ENCODE data around the gene B4GALNT4.
"Not testable (repeated sequence)": the region's sequence is repeated elsewhere in the genome, so short reads cannot be mapped to it uniquely, and the experiment has no call there.

GRCh38 chr11:319888-320273 lies 49.4 kb upstream of the B4GALNT4 start:
- TF ChIP-seq CTCF, POLR2A, EP300 (IDR thresholded peaks at IDR 0.05): not testable (repeated sequence)

Measured in tibial nerve (tissue), 4 donors.